Peyer's patch (tissue), 4 donors: Measurements from ENCODE around the gene MASP2.

Experiments used
- POLR2A ChIP-seq, 2 donors: fragments of 450-650 bp; IDR thresholded peaks; one replicate each; pipeline ENCODE4 v1.5.1; 2017; ENCODE audit warnings: antibody characterized with exemption in 2 of 2, mild to moderate bottlenecking in 2 of 2, moderate library complexity in 2 of 2
- TF ChIP-seq, protein P1 (sequence below), 6 experiments: fragments of 450-650 bp in 4 of 6; fragments of 200-600 bp in 2 of 6; sonication (generic) in 1 of 6; IDR thresholded peaks; one replicate each; pipeline ENCODE4 v1.5.1; 2017 to 2019; ENCODE audit warnings: antibody characterized with exemption in 6 of 6, mild to moderate bottlenecking in 3 of 6, moderate library complexity in 1 of 6

GRCh38 chr1:11057477-11057876, 10.4 kb upstream of the MASP2 start:
- TF ChIP-seq, protein P1, sequence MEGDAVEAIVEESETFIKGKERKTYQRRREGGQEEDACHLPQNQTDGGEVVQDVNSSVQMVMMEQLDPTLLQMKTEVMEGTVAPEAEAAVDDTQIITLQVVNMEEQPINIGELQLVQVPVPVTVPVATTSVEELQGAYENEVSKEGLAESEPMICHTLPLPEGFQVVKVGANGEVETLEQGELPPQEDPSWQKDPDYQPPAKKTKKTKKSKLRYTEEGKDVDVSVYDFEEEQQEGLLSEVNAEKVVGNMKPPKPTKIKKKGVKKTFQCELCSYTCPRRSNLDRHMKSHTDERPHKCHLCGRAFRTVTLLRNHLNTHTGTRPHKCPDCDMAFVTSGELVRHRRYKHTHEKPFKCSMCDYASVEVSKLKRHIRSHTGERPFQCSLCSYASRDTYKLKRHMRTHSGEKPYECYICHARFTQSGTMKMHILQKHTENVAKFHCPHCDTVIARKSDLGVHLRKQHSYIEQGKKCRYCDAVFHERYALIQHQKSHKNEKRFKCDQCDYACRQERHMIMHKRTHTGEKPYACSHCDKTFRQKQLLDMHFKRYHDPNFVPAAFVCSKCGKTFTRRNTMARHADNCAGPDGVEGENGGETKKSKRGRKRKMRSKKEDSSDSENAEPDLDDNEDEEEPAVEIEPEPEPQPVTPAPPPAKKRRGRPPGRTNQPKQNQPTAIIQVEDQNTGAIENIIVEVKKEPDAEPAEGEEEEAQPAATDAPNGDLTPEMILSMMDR (IDR thresholded peaks at IDR 0.05): no peak
- TF ChIP-seq POLR2A (IDR thresholded peaks at IDR 0.05): no peak
